GM18498 (cell line): Measurements from ENCODE around the gene WNT2B.

Experiments used
- ATAC-seq: cut with Tn5 transposase; IDR thresholded peaks from one replicate; pipeline ENCODE4 v1.9.1; 2021; ENCODE audit warnings: mild to moderate bottlenecking, moderate library complexity; ENCODE audit not compliant: unreplicated experiment

The WNT2B gene

GRCh38 chr1:112504661-112505399 lies 3.9 kb upstream of the WNT2B start:
- no peak for ATAC-seq

- no peak for ATAC-seq
Observed at GRCh38 chr1:112505400-112505785, 3.4 kb upstream of the WNT2B start.

DNA sequence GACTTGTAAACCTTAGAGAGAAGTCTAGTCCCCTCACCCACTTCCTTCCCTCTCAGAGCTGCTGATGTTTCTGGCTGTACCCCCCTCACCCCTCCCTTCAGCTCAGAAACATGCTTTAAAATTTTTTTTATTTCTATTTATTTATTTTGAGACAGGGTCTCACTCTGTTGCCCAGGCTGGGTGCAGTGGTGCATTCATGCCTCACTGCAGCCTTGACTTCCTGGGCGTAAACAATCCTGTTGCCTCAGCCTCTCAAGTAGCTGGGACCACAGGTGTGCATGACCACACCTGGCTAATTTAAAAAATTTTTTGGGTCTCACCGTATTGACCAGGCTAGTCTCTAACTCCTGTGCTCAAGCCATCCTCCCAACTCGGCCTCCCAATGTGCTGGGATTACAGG lies 2.9 kb upstream of the WNT2B start:
- no peak for ATAC-seq

GRCh38 chr1:112506306-112506705 lies 2.5 kb upstream of the WNT2B start:
- ATAC-seq, result no peak

- no peak for ATAC-seq
Observed at GRCh38 chr1:112506731-112507130, 2.0 kb upstream of the WNT2B start.

DNA sequence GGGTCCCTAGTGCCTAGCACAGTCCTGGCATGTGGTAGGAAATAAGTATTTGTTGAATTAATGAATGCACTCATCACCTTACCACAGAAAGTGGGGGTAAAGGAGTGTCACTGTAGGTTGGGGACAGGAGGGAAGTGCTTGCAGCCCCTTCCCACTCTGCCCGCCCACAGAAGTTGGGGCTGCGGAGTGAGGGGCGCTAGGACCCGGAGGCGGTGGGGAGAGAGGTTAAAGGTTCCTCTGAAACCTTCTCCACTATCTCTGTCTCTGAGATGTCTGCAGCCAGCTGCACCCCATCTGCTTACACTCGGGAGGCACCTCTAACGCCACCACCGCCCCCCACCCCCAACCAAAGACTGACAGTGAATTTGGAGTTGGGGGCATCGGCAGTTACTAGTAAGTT lies 1.4 kb upstream of the WNT2B start:
- no peak for ATAC-seq

DNA sequence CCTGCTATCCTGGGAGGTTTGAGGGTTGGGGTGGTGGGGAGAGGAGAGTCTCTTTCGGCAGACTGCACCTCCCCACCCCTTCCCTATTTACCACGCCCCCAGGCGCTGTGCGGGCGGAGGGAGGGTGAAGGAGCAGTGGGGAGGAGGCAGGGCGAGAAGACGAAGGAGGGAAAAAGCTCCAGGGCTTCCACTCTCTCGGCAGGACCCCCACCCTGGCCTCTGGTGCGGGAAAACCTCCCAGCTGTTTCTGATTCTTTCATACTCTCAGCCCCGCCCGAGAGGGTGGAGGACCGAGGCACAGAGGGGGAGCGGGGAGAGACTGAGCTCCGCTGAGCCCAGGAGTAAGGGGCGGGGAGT lies 866 bp upstream of the WNT2B start:
- peak; percentile 11 for ATAC-seq

DNA sequence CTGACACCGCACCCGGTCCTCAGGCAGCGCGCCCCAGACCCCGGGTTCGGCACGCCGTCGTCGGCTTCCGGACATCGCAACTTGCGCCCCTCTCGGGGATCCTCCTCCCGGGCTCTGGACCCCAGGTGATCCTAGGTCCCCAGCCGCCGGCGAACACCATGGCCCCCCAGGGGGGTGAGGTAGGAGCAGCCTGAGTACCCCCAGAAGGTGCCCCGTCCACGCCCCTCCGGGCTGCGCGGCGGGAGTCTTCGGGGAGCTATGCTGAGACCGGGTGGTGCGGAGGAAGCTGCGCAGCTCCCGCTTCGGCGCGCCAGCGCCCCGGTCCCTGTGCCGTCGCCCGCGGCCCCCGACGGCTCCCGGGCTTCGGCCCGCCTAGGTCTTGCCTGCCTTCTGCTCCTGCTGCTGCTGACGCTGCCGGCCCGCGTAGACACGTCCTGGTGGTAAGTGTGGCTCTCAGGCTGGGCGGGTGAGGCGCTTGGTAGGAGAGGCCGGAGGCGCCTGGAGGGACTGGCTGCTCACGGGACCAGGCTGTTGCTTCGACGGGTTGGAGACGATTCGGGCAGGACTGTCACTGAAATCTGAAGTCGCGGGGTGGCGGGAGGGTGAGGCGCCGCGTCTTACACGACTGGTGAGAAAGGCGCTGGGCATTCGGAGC lies 367 bp downstream of the WNT2B start:
- ATAC-seq, result peak; percentile 32

DNA sequence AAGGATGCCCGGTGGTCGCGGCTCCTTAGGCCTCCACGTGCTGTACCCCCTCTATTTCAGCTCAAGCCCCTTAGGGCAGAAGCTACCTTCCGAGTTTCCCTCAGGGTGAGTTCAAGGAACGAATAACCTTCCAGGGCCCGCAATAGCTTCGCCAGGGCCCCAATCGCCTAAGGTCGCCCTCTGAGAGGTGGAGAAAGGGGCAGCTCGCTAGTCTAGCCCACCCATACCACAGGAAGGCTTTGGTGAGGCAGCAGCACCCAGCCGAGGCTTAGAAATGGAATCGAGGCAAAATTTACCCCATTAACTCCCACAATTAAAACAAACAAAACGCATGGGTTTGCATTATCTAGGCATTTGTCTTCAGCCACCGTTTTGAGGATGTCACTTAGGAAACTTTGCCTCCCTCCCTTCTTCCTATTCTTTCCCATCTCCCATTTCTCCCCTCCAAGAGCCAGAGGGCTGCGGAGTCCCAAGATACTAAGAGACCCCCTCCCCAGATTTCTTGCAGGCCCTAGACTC lies 954 bp downstream of the WNT2B start:
- no peak for ATAC-seq

- ATAC-seq, result no peak
Observed at GRCh38 chr1:112510340-112510739, 1.6 kb downstream of the WNT2B start.

GRCh38 chr1:112511897-112512296 lies 3.1 kb downstream of the WNT2B start:
- no peak for ATAC-seq

DNA sequence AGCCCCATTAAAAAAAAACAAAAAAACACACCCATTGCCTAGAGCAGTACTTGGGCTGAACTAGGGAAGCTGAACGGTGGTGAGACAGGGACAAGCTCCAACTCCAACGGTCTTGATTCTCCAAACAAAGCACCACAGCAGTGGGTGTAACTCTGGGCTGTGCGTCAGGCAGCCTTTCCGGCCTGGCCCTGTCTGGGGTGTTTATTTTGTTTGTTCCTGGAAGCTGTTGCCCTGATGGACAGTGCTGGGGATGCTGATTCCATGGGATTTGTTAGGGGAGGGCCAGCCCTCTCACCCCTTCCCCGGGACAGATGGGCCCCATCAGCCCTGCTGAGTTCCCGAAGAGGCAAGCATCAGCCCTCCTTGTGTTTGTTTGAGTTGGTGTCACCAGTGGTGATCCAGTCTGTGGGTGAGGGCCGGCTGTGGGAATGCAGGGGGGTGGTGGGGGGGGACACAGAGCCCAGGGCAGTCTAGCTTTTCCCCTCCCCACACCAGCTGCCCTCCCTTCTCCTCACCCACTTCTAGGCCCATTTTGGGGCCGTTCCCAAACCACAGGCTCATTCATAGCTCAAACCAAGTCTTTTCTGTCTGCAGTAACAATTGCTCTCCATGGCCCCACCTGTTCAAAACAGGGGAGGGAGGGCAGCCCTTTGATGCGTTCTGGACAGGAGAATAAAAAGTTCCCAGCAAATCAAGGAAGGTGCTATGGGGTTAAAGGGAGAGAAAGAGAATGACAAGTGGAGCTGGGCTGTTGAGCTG lies 4.5 kb downstream of the WNT2B start:
- ATAC-seq, result no peak

DNA sequence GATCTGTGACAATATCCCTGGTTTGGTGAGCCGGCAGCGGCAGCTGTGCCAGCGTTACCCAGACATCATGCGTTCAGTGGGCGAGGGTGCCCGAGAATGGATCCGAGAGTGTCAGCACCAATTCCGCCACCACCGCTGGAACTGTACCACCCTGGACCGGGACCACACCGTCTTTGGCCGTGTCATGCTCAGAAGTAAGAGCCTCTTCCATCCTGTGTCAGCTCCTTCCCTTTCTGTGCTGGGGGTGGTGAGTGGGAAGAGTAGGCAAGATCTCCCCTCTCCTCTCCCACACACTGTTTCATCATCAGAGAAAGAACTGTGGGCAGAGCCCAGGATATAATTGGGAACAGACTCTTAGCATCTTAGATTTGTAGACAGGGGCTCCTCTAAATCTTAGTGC lies 6.1 kb downstream of the WNT2B start:
- ATAC-seq, result no peak

- no peak for ATAC-seq
Observed at GRCh38 chr1:112515311-112516009, 6.7 kb downstream of the WNT2B start.

DNA sequence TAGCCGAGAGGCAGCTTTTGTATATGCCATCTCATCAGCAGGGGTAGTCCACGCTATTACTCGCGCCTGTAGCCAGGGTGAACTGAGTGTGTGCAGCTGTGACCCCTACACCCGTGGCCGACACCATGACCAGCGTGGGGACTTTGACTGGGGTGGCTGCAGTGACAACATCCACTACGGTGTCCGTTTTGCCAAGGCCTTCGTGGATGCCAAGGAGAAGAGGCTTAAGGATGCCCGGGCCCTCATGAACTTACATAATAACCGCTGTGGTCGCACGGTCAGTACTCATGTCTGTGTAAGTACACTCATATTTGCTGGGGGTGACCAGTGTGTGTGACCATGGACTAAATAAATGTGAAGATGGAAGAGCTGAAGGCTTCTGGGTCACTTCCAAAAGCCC lies 7.4 kb downstream of the WNT2B start:
- no peak for ATAC-seq

DNA sequence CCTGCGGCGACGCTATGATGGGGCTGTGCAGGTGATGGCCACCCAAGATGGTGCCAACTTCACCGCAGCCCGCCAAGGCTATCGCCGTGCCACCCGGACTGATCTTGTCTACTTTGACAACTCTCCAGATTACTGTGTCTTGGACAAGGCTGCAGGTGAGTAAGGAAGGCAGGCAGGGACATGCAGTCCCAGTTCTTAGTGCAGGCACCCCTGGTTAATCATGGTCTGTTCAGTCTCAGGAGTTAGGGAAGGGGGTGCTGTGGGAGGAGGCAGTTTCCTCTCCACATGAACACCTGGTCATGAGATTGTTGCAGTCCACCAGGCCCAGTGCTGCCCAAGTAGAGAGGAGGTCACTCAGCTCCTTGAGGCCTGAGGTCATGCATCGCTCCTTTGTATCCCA lies 8.5 kb downstream of the WNT2B start:
- ATAC-seq, result no peak

DNA sequence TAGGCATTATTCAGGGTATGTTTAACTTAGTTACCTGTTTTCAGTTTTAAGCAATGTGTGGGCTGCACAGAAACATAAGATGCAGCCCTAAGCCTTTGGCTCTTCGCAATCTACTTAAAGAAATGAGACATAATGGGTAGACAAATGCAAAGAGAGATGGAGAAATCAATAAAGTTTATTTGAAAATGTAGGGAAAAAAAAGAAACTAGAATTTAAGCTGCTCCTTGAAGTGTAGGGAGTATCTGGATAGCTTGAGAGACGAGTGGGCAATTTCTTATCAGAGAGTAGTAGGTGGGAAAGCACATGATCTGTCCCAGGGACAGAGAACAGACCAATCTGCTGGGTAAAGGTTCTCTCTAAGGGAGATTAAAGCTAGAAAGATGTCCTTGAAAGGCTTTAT lies 8.9 kb downstream of the WNT2B start:
- no peak for ATAC-seq

GRCh38 chr1:112518186-112518585 lies 9.4 kb downstream of the WNT2B start:
- ATAC-seq, result no peak

DNA sequence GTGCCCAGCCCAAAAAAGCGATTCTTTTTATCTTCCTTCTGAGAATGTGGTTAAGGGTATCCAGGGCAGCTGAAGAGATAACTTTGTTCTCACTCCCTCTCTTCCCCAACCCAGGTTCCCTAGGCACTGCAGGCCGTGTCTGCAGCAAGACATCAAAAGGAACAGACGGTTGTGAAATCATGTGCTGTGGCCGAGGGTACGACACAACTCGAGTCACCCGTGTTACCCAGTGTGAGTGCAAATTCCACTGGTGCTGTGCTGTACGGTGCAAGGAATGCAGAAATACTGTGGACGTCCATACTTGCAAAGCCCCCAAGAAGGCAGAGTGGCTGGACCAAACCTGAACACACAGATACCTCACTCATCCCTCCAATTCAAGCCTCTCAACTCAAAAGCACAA lies 11.4 kb downstream of the WNT2B start:
- no peak for ATAC-seq

DNA sequence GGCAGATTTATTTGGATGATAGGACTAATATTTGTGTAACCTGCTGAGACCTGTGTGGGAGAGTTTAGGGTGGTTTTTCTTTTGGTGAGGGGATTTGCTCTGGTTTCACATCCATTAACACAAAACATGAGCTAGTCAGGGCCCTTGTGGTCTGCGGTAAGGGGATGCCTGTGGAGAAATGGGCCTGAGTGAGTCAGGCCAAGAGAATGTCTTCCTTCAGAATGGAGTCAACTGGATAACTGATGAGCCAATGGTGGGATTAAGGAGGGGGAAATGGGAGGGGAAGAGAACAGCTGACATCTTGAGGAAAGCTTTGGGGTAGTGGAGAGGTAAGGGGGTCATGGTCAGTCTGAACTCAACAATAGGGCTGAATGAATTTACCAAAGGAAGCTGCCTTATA lies 13.9 kb downstream of the WNT2B start:
- no peak for ATAC-seq

- no peak for ATAC-seq
Observed at GRCh38 chr1:112524251-112524650, 15.5 kb downstream of the WNT2B start.
